H1 (cell line): ENCODE results near the gene CTNNA3. TPM values are rescaled to one million over a fixed set of nuclear protein-coding genes. Genes with fewer than 3 reads are reported as not detected.

Experiments
- CHD2 ChIP-seq: IDR thresholded peaks from 2 replicates; pipeline ENCODE4 v1.6.1; 2012; ENCODE audit warnings: low read length, improper control_type of control experiment
- CREB1 ChIP-seq: IDR thresholded peaks from 2 replicates; pipeline ENCODE4 v1.6.1; 2012; ENCODE audit warnings: inconsistent platforms
- JUN ChIP-seq: IDR thresholded peaks from 2 replicates; pipeline ENCODE4 v1.6.1; 2011; ENCODE audit warnings: low read depth, mild to moderate bottlenecking, improper control_type of control experiment, low read length
- JUND ChIP-seq: IDR thresholded peaks from 2 replicates; pipeline ENCODE4 v1.6.1; 2011; ENCODE audit warnings: mild to moderate bottlenecking, improper control_type of control experiment, low read length
- SIRT6 ChIP-seq: IDR thresholded peaks from one replicate; pipeline ENCODE4 v1.7.1; 2012; ENCODE audit warnings: low read length, inconsistent platforms
- polyA plus RNA-seq, 7 experiments: library from polyadenylated mRNA; depleted of rRNA in 3 of 7; stranded (reverse) in 5 of 7; unstranded in 2 of 7; fragments of >200 nt in 5 of 7; fragments of 200-250 nt in 2 of 7; gene quantifications; 1 replicate in 5 of 7; 2 replicates in 1 of 7; 4 replicates in 1 of 7; pipeline versions ENCODE4 v1.2.1 to v1.2.3, GENCODE V29; 2011 to 2013; ENCODE audit warnings: missing spikeins in 2 of 7, mixed read lengths in 2 of 7
- total RNA-seq: library from RNA; stranded (reverse); fragmentation: NEBNext Ultra II Directional; extraction: Animal tissue kit (Norgen Biotek cat#: 25700); gene quantifications from 2 replicates; pipeline ENCODE4 v1.2.1, GENCODE V29; 2021

Gene CTNNA3
- total and polyA plus RNA-seq, 2 of the 8 experiments (the other 6 are each of a cell fraction or from before 2014, with no cell fraction given), result 1.3 to 1.5 TPM

GRCh38 chr10:67667035-67667425 lies 29.0 kb downstream of the CTNNA3 start (continued):
- TF ChIP-seq JUN (no peak), JUND (no peak), CREB1 (no peak), SIRT6 (no peak), CHD2 (no peak)
